Hindlimb muscle (tissue), 1 donor: ENCODE data around the gene ASF1A. TPM values are rescaled to one million over a fixed set of nuclear protein-coding genes. Genes with fewer than 3 reads are reported as not detected.
A peak's percentile ranks its signal among the peaks of the same experiment; 100 is the strongest.

Experiments
- DNase-seq: peaks from one replicate; pipeline ENCODE4 v3.0.0-alpha.2; 2013
- polyA plus RNA-seq: library from polyadenylated mRNA; unstranded; fragments of 120-200 nt; gene quantifications from one replicate; pipeline ENCODE4 v1.2.1, GENCODE V29; 2013; ENCODE audit not compliant: insufficient read length

Gene ASF1A
- polyA plus RNA-seq, 1 donor, result 17.6 TPM

- no peak for DNase-seq
Observed at GRCh38 chr6:118917546-118918328, 23.8 kb downstream of the ASF1A start.

- DNase-seq, result no peak
Observed at GRCh38 chr6:118918329-118918725, 24.4 kb downstream of the ASF1A start.

- no peak for DNase-seq
Observed at GRCh38 chr6:118921084-118921483, 27.1 kb downstream of the ASF1A start.

- DNase-seq, result no peak
Observed at GRCh38 chr6:118923035-118923434, 29.1 kb downstream of the ASF1A start.

- no peak for DNase-seq
Observed at GRCh38 chr6:118930680-118931079, 36.7 kb downstream of the ASF1A start.

GRCh38 chr6:118931436-118931835 is 37.5 kb downstream of the ASF1A start:
- DNase-seq, result no peak

- DNase-seq, result no peak
Observed at GRCh38 chr6:118932421-118932820, 38.5 kb downstream of the ASF1A start.

GRCh38 chr6:118933855-118934460 is 40.0 kb downstream of the ASF1A start:
- DNase-seq, result no peak

GRCh38 chr6:118934461-118935330 is 40.7 kb downstream of the ASF1A start, which contains the start of gene MCM9:
Gene MCM9, minus strand, starts transcription at chr6:118935159. Its CDS starts 3,436 bp downstream, at chr6:118931723.
- peak; percentile 93 for DNase-seq

- no peak for DNase-seq
Observed at GRCh38 chr6:118935331-118935668, 41.3 kb downstream of the ASF1A start.

- no peak for DNase-seq
Observed at GRCh38 chr6:118935978-118936703, 42.2 kb downstream of the ASF1A start.

- no peak for DNase-seq
Observed at GRCh38 chr6:118939683-118940082, 45.7 kb downstream of the ASF1A start.

- no peak for DNase-seq
Observed at GRCh38 chr6:118940770-118941169, 46.8 kb downstream of the ASF1A start.

- no peak for DNase-seq
Observed at GRCh38 chr6:118945217-118945616, 51.3 kb downstream of the ASF1A start.

GRCh38 chr6:118952683-118953082 is 58.7 kb downstream of the ASF1A start:
- no peak for DNase-seq

- no peak for DNase-seq
Observed at GRCh38 chr6:118953391-118953790, 59.4 kb downstream of the ASF1A start.

Other genes with a start within 250 kb of the ASF1A start
- 20.0 TPM for gene CEP85L, start 242.6 kb upstream of the ASF1A start, polyA plus RNA-seq
- 14.1 TPM for gene MCM9, start 41.0 kb downstream of the ASF1A start, polyA plus RNA-seq
- 10.2 TPM for gene FAM184A, start 184.5 kb downstream of the ASF1A start, polyA plus RNA-seq